Stimulated activated CD8-positive, alpha-beta memory T cell treated with anti-CD3 and anti-CD28 coated beads, Interleukin-12 subunit alpha, Interleukin-12 subunit beta, amount 100 ng/mL, for 24 hours (primary cell): ENCODE data around the gene ARFGEF2.
"Not testable (repeated sequence)": the region's sequence is repeated elsewhere in the genome, so short reads cannot be mapped to it uniquely, and the experiment has no call there.

ENCODE experiments used
- DNase-seq: peaks from one replicate; pipeline ENCODE4 v3.0.0-alpha.2; 2020; ENCODE audit errors: extremely low read depth

The ARFGEF2 gene

DNA sequence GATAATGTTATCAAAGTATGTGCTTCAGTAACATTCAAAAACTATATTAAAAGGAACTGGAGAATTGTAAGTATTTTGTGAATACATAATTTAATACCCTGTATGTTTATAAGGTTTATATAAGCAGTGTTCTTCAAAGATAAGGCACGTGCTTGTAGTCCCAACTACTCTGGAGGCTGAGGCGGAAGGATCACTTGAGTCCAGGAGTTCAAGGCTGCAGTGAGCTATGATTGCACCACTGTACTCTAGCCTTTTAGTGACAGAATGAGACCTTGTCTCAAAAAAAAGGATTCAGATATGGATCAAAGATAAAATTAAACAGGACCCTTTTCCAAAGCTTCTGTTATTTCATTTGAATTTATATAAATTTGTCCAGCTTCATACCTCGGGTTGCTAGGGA, 141.8 kb downstream of the ARFGEF2 start:
- DNase-seq = no peak

GRCh38 chr20:49074521-49074920, 153.0 kb downstream of the ARFGEF2 start:
- DNase-seq = no peak

DNA sequence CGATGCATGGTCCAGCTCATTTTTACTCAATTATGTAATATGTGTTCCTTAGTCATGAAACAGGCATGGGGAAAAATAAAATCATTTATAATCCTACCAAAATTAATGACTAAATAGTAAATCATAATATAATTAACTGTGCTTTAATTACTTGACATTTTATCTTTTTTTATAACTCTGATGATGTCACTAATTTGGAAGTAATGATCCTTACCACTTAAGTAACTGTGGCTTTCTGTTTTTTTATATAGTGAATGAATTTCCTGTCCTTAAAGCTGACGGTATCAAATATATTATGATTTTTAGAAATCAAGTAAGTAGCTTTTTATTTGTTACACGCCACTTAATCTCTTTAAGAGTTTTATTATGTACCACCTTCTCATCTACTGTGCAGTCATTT, 156.8 kb downstream of the ARFGEF2 start:
- DNase-seq = no peak

DNA sequence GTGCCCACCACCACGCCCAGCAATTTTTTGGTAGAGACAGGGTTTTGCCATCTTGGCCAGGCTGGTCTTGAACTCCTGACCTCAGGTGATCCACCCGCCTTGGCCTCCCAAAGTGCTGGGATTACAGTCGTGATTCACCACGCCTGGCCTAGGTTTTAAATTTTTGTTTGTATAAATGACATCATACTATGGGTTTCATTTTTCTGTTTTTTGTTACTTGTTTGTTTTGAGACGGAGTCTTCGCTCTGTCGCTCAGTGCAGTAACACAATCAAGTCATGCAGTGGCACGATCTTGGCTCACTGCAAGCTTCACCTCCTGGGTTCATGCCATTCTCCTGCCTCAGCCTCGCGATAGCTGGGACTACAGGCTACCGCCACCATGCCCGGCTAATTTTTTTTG, 160.8 kb downstream of the ARFGEF2 start:
- DNase-seq = not testable (repeated sequence)
